HG03060 (cell line): Measurements from ENCODE around the gene FNIP1.
A peak's percentile ranks its signal among the peaks of the same experiment; 100 is the strongest.
"Not testable (repeated sequence)": the region's sequence is repeated elsewhere in the genome, so short reads cannot be mapped to it uniquely, and the experiment has no call there.

Experiments
- ATAC-seq: cut with Tn5 transposase; IDR thresholded peaks from one replicate; pipeline ENCODE4 v1.9.1; 2021; ENCODE audit warnings: low read depth, moderate number of reproducible peaks; ENCODE audit not compliant: unreplicated experiment

Gene FNIP1

DNA sequence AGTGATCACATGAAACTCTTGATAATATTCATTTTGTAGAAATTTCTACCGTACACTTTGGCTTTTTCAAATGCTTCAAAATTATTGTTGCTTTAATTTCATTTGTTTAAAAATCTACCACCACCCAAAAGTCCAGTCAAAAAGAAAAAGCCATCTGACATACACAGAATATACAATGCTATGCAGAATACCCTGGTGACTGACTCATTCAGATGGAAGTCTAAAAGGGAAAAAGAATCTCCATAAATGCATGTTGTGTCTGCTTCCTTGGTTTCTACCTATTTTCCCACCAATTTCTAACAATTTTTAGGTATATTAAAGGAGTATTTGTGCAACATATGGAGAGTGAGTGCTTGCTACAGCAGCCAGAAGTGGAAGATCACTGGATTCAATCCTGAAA is 152.4 kb downstream of the FNIP1 start:
- ATAC-seq: no peak

DNA sequence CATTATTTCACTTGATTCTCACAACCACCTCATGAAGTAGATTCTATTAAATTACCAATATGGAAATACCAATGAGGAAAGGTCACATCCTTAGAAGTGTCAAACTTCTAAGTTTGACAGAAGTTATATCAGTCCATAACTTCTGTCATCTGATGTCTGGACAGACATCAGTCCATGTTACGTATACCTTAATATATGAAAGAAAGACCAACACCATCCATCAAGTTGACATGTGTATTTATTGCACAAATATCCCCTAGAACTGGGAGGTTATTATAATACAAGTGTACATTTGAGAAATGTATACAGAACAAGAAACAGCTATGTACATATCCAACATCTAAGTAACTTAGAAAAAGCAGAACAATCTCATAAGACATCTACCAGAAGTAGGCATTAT is 155.3 kb downstream of the FNIP1 start:
- ATAC-seq: no peak

DNA sequence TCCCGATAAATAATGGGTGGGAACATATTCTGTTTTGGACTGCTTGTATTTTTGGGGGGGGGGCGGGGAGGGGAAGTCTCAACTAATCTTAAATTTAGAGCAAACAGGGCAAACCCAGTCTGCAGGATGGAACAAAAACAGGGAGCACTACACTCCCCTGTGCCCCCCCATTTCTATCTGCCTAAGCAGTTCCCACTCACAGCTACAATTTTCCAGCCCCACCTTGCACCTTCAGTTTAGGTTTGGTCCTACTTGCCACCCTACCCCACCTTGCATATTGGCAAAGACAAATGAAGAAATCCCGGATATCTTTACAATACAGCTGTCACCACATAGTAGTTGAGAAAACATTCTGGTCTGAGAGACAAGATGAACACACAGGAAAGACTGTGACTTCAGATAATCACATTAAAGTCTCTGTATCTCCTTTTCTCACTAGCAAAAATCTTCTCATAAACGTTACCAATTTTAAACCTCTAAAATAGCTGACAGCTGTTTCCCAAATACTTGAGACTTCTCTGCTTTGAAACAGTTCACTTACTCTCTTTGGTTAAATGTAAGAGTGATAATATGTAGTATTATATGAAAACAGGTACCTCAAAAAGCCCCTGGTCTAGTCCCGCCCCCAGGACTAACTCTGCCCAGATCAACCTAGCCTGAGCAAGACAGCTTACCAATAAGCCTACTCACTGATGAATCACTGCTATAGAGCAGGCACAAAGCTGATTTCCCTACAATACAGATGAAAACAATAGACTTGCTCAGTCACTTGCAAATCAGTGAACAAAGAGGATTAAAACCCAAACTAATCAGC is 156.6 kb downstream of the FNIP1 start:
- ATAC-seq: no peak

- no peak for ATAC-seq
These were observed 157.7 kb downstream of the FNIP1 start for GRCh38 chr5:131639148-131639547.

DNA sequence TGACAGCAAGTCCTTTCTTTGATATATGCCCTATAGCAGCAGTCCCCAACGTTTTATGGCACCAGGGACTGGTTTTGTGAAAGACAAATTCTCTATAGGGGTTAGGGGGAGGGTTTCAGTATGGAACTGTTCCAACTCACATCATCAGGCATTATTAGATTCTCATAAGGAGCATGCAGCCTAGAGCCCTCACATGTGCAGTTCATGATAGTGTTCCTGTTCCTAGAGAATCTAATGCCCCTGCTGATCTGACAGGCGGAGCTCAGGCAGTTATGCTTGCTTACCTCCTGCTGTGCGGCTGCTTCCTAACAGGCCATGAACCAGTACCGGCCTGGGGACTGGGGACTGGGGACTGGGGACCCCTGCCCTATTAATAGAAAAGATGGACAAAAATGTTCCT is 159.1 kb downstream of the FNIP1 start:
- no peak for ATAC-seq

GRCh38 chr5:131635684-131636572 is 160.9 kb downstream of the FNIP1 start:
- no peak for ATAC-seq

GRCh38 chr5:131634996-131635683 is 161.7 kb downstream of the FNIP1 start, which contains the start of gene RAPGEF6:
RAPGEF6 (minus strand) TSS chr5:131635229; CDS start chr5:131635030, 199 bp downstream.
- ATAC-seq: peak; percentile 71

DNA sequence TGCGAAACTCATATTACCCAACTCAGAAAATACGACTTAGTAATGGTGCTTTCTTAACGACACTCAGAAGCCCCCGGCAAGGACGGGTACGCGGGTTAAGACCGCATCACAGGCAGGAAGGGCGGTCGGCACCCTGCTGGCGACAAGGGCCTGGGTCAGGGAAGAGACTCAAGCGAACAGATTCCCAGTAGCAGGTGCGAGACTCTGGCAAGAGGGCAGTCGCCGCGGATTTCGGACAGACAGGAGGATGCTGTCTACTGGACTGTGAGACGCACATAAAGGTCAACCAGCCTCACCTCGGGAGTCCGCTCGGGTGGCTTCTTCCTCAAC is 162.2 kb downstream of the FNIP1 start:
- peak; percentile 10 for ATAC-seq

DNA sequence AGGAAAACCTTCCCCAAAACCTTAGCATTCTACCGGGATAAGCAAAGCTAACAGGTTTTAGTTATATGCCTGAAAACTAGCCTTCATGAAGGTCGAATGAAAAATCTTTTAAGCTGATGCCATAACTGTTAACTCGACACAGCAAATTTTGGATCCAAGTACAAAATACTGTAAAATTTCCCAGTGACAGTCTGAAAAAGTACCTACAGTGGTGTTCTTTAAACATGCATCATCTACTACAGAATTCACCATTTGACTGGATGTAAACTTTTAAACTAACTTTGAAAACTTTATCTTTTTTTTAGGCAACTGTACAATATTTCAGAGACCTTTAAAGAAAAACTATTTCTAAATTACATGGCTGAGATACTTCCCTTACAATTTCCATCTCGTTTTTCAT is 162.6 kb downstream of the FNIP1 start:
- no peak for ATAC-seq

GRCh38 chr5:131633830-131634229 is 163.0 kb downstream of the FNIP1 start:
- ATAC-seq: no peak

DNA sequence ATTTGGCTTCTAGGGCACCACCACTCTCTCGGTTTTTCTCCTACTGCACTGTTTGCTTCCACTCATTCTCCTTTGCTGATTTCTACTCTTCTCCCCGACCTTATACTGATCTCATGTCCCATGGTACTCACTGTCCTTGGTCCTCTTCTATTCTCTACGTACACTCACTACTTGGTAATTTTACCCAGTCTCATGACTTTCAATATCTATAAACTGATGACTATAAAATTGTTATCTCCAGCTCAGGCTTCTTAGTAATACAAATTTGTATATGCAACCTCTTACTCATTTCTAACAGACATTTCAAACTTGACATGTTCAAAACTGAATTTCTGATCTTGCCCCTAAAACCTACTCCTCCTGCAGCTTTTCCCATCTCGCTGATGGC is 165.9 kb downstream of the FNIP1 start:
- no peak for ATAC-seq

DNA sequence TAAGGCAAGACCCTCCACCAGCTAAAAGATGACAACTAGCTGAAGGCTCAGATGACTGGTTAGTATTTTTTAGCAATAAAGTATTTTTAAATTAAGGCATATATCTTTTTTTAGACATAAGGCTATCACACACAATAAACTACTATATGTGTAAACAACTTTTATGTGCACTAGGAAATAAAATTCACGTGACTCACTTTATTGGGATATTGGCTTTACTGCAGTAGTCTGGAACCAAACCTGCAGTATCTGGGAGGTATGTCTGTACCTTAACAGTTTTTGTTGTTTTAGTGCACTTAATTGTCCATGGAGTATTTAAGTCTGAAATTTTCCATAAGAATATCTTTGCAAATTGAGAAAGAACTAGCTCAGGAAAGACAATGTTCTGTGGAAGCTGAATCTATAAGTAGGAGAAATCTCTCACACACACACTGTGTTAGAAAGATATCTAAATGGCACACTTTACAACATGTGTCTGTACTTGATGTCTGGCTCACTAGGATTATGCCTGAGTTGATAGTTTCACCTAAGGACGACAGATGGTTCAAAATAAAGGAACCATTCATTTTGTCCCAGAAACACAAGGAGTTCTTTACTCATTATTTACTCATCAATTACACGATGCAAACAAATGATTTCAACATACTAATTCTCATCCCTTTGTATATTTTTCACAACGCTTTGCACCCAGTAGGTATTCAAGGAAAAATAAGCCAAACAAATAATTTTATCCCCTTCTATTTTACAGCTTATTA is 166.4 kb downstream of the FNIP1 start:
- no peak for ATAC-seq

- no peak for ATAC-seq
These were observed 167.8 kb downstream of the FNIP1 start for GRCh38 chr5:131628990-131629389.

DNA sequence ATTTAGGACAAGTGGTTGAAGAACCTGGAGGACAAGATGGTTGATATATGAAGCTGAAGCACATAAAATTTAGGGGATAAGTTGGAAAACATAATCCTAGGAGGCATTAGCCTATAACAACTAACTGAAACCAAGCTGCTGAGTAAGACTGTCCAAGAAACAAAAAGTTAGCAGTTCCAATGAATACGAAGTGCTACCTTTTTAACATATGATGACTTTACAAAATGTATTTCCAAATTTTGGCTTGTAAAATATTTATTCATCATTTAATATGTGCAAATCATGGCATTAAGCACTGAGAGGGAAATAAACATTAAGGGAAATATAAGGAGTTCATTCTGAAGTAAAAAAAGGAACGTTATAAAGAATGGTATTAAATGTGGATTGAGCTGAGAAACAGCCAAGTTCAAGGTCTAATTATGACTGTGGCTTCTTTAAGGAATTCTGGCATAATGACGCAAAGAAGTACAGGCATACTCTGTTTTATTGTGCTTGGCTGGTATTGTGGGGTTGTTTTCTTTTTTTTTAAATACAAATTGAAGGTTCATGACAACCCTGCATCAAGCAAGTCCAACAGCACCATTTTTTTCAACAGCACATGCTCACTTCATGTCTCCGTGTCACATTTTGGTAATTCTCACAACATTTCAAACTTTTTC is 169.5 kb downstream of the FNIP1 start:
- ATAC-seq: no peak

DNA sequence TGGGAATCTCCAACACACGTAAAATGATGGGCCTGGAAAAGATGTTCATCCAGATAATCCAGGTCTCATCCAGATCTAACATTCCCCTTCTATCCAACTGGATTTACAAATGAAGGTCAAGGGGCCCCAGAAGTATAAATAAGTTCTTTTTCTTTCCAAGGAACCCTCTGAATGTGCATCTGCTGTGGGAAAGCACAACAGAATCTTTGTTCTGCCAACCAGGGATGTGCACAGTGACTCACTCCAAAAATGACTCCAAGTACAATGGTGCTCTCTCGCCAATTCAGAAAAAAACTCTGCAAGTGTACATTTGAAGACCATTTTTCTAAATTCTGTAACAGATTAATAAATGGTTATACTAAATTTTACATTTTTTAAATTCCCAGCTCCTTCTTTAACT is 174.2 kb downstream of the FNIP1 start:
- no peak for ATAC-seq

- ATAC-seq: not testable (repeated sequence)
These were observed 175.7 kb downstream of the FNIP1 start for GRCh38 chr5:131621164-131621563.

DNA sequence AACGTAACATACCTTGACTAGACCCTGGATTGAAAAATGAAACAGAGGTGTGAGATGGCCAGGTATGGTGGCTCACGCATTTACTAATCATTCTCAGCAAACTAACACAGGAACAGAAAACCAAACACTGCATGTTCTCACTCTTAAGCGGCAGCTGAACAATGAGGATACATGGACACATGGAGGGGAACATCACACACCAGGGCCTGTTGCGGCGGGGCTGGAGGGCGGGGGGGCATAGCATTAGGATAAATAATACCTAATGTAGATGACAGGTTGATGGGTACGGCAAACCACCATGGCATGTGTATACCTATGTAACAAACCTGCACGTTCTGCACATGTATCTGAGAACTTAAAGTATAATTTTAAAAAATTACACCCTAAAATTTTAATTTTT is 177.7 kb downstream of the FNIP1 start:
- no peak for ATAC-seq

DNA sequence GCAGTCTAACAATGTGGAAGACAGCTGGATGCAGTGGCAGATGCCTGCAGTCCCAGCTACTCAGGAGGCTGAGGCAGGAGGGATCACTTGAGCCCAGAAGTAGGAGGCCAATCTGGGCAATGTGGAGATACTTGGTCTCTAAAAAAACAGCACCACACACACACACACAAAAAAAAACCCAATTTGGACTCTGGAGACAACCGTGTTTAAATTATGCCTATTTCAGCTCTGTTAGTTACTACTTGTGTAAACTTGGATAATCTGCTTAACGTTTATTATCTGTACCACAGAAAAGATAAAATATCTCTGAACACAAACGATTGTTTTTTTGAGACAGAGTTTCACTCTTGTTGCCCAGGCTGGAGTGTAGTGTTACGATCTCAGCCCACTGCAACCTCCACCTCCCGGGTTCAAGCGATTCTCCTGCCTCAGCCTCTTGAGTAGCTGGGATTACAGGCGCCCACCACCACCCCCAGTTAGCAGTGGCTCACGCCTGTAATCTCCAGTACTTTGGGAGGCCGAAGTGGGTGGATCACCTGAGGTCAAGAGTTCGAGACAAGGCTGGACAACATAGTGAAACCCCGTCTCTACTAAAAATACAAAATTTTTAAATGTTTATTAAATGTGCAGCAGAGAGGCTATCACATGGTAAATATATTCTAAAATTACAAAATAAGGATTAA is 179.5 kb downstream of the FNIP1 start:
- ATAC-seq: no peak

DNA sequence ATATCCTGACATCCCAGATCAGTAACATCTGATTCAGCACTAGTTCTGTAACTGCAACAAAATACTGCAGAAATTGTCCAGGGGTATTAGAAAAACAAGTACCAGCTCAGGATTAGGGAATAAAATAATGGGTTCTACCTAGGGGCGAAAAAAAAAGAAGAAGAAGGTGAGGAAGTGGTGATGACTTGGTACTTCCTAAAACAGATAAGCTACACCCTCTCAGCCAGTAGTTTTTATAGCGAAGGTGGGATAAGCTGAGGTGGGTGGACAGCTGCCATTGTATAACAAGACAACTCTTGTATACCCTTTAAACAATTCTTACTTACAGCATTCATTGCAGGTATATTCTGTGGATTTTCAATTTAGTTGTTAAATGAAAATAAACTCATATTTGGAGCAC is 180.9 kb downstream of the FNIP1 start:
- ATAC-seq: no peak
